ENCODE measurements around the gene DLG2.

Gene DLG2

DNA sequence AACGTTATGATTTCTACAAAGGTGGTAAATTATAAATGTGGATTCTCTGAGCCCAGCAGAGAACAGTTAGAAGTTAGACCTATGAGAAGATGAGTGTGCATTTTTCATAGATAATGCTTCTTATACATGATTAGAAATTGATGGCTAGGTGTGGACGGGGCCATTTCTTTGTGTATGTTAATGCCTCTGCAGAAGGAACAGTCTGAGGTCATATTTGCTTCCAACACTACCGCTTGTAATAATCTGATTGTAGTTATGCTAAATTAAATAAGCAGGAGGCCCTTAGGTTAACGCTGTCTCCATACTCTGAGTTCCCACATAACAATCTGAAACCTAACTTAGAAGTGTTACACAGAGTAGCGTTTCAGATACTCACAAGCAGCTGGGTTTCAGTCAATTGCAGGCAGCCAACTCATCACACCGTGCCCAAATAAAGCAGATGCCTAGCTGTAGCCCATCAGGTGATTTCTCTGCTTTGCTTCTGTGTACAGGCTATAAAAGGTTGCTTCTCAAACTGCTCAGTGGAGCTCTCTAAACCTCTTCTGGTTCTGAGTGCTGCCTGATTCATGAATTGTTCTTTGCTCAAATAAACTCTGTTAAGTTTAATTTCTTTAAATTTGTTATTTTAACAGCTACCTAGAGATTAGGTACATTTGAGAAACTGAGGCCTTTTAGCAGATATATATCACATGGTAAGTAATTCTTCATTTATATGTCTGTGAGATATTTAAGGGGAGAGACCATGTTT is 1702.2 kb downstream of the DLG2 start:
- DNase-seq (ENCODE audit: low read depth), result no peak

DNA sequence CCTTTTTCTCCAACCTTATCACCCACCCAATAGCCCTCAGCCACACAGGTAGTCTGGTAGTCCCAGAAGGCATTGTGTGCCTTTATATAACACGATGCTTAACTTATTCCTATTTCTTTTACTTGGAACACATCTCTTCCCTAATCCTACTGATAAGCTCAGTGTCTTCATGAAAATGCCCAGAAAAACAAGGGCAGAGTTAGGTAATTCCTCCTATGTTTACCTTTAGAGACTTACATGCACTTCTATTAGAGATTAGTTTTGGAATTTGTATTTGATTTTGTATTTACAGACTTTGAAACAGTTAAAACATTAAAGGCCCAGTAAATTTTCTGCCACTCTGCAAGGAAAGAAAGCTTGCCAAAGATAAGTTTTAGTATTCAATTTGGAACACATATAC is 1703.2 kb downstream of the DLG2 start:
- DNase-seq (ENCODE audit: low read depth), result no peak

GRCh38 chr11:83922953-83923352 is 1704.2 kb downstream of the DLG2 start:
- DNase-seq (ENCODE audit: low read depth), result no peak

- no peak for DNase-seq (ENCODE audit: low read depth)
Measured at GRCh38 chr11:83922318-83922717, 1704.8 kb downstream of the DLG2 start.

DNA sequence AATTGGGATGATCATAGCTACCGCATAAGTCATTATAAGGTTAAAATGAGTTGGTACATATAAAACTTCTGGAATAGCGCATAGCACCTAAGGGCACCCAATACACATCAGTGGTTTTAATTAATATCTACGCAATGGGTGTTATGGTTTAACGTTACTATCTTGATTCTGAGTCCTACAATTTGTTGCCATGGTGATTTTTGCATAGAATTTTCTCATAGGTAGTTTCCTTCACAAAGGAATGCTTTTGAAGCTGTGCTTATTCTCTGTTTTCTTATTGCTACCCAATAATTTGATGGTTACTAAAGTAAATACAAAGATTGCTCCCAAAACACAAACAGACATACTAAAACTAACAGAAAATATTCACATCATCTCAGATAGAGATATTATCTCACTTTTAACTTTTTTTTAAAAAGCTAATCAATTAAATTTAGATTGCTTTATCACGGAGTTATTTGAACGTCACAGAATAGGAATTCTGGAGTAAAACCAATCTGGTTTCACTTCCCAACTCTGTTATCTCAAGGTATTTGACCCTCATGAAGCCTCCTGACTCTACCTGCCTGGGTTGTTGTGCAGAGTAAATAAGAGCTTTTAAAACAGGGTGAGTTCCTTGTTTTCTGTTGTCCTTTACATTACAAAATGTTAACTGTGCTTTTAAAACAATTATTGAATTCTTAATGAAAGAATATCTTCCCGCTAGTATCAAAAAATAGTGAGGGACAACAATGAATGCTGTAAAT is 1705.5 kb downstream of the DLG2 start:
- no peak for DNase-seq (ENCODE audit: low read depth)

GRCh38 chr11:83918476-83918875 is 1708.7 kb downstream of the DLG2 start:
- no peak for DNase-seq (ENCODE audit: low read depth)

DNA sequence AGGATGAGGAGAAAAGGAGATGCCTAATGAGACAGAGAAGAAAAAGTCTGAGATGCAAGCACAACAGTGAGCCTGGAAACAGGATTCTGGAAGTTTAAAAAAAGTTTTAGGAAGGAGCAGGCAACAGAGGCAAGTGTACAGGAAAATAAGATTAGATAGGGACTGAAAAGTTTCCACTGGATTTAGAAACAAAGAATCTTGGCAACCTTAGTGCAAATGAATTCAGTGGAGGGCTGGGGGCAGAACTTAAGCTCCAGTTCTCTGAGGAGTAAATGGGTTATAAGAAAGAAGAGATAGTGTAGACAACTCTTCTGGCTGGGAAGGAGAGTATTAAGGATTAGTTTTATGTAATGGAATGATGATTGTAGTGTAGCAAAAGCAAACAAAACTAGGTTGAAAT is 1712.1 kb downstream of the DLG2 start:
- DNase-seq (ENCODE audit: low read depth), result no peak

- no peak for DNase-seq (ENCODE audit: low read depth)
Measured at GRCh38 chr11:83909579-83910534, 1717.3 kb downstream of the DLG2 start.

GRCh38 chr11:83908298-83908856 is 1718.8 kb downstream of the DLG2 start:
- DNase-seq (ENCODE audit: low read depth), result no peak

GRCh38 chr11:83895516-83895915 is 1731.6 kb downstream of the DLG2 start:
- DNase-seq (ENCODE audit: low read depth), result no peak

DNA sequence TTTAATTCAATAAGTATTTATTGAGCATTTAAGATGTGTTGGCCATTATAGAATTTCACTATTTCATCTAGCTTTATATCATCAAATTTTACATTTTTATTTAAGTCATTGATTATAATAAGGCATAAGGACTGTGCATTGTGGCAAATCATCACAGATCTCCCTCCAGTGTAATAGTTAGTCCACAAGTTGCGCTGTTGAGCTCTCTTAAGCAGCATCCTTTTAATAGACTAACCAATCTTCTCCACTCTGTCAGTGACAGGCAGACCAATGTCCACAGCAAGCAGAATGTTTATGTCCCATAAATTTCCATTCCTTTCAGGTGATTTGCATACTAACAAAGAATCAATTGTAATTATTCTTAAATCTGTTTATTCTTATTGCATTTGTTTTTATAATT is 1745.7 kb downstream of the DLG2 start:
- DNase-seq (ENCODE audit: low read depth), result no peak

GRCh38 chr11:83871054-83871453 is 1756.1 kb downstream of the DLG2 start:
- no peak for DNase-seq (ENCODE audit: low read depth)

DNA sequence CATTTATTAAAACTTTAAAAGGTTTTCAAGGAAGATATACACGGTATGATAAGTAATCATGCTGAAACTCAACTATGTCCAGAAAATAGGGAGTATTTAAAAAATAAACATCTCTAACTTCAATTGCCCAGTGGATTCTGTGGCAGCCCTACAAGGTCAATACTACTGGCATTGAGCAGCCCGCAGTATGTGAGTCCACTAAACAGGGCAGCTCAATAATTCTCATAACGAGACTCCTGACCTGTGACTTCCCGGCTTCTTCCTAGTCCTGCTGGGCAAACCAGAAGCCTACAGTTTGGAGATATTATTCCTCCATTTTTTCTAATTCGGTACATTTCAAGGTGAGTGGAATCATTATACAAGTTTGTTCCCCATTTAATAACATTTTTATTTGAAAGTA is 1760.5 kb downstream of the DLG2 start:
- no peak for DNase-seq (ENCODE audit: low read depth)

GRCh38 chr11:83865636-83866461 is 1761.3 kb downstream of the DLG2 start:
- no peak for DNase-seq (ENCODE audit: low read depth)

DNA sequence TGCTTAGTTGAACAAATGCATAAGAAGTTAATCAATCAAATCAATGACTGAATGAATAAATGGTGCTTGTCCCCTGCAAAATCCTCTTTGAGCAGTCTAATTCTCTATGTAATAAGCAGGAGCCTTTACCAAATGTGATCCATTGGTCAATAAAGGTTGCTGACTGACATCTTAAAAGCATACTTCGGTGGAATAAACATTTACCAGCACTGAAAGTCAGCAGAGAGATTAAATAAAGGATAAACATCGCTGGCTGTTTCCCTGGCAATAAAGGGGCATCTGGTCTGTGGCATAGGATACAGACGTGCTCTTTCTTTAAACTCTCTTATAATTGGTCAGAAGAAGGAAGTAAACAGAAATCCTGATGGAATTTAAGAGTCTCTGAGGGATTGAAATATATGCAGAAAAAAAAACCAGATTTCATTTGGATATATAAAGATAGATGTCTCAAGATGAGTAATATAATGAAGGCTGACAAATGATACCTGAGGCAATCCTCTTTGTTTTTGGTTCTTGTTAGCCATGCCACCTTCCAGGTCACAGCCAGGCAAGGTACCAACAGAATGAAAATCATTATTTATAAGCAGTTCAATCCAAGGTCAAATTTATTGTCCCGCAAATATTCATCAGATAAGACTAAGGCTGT is 1762.6 kb downstream of the DLG2 start:
- DNase-seq (ENCODE audit: low read depth), result no peak

DNA sequence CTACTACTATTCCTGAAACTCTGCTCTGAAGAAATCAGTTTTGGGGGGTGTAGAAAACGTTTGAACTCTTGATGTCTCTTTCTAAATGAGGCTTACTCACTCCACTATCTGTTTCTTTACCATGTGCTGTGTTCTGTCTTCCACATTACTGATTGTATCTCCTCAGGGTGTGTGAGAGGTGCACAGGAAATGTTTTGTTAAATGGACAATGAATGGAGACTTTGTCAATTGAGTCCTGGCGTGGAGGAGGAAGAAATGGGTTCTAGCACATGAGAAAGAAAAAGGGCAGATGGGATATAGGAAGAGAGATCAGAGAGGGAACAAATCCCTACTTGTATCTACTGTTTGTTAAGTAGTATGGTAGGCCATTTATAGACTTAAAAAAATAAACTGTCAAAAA is 1763.9 kb downstream of the DLG2 start:
- no peak for DNase-seq (ENCODE audit: low read depth)

DNA sequence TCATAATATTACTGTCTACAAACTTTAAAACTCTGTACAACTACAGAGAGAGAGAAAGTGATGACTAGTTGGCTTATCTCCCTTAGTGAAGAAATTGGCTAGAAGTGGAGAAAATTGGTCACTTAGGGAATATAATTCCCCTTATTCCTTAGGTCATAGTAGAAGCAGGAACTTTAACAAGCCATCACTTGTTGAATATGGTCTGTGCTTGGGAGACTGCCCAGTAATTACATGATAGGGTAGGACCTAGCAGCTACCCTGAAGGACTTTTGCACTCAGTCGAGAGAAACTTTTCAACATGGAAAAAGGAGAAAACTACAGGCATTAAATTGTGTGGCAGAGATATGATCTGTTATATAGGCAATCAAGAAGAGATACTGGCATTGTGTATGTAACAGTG is 1764.5 kb downstream of the DLG2 start:
- no peak for DNase-seq (ENCODE audit: low read depth)

DNA sequence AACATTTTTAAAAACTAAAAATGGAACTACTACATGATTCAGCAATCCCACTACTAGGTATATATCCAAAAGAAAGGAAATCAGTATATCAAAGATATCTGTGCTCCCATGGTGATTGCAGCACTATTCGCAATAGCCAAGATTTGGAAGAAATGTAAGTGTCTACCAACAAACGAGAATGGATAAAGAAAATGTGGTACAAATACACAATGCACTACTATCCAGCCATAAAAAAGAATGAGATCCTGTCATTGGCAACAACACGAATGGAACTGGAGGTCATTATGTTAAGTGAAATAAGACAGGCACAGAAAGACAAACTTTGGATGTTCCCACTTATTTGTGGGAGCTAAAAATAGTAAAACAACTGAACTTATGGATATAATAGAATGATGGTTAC is 1765.1 kb downstream of the DLG2 start:
- no peak for DNase-seq (ENCODE audit: low read depth)

DNA sequence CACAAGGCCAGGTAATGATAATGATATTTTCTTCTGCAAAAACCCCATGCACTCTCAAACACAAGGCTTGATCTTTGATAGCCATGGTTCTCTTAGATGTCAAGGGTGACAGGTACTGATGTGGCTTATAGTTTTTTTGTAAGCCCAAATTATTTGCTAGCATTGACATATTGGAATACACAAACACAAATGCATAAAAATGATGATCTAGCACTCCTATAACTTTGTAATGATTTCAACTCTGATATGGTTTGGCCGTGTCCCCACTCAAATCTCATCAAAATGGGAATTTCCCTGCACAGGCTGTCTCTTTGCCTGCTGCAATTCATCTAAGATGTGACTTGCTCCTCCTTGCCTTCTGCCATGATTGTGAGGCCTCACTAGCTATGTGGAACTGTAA is 1768.5 kb downstream of the DLG2 start:
- no peak for DNase-seq (ENCODE audit: low read depth)

DNA sequence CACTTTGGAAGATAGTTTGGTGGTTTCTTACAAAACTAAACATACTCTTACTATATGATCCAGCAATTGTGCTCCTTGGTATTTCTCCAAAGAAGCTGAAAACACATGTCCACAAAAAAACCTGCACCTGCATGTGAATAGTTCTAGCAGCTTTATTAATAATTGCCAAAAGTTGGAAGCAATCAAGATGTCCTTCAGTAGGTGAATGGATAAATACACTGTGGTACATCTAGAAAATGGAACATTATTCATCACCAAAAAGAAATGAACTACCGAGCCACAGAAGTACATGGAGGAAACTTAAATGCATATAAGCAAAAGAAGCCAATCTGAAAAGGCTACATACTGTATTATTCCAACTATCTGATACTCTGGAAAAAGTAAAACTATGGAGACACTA is 1771.9 kb downstream of the DLG2 start:
- no peak for DNase-seq (ENCODE audit: low read depth)

Data from T follicular helper cell (primary cell).